Measurements from ENCODE around the gene B3GAT1. TPM values are rescaled to one million over a fixed set of nuclear protein-coding genes. Genes with fewer than 3 reads are reported as not detected.

Gene B3GAT1
- total and polyA plus RNA-seq, 2 donors (not counting 1 experiment from before 2014, with no cell fraction given) = 0.06 TPM; not detected in 1

DNA sequence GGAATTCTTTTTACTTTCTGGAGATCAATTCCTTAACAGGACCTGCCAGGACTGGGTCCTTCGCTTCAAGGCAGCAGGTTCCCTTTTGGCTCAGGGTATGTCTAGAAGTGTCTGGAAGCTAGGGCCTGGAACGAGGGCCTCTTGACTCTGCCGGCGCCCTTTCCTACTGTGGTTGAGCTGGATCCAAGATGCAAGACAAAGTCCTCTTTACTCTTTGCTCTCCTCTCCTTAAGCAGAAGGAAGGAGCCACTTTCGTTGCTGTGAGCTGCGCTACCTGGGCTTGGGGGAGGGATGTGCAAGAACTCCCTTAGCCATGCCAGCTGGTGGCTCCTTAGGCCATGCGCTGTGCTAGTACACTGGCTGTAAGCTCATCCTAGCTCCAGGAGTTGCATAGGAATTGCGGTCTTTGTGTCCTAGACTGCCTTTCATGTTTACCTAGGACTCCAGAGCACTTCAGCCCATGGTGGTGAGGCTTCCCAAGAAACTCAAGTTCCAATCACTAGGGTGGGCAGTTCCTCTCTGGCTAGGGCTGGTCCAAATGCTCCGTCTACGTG is 62.2 kb downstream of the B3GAT1 start:
- H3K4me2 ChIP-seq (replicated peaks; ENCODE audit: low read depth, low read length, poor library complexity, severe bottlenecking) = no peak overlapping the region
- ATAC-seq (ENCODE audit: low read depth) (no peak), DNase-seq (no peak)
- H4K20me1 ChIP-seq (ENCODE audit: control insufficient read depth, insufficient read depth, low read length, poor library complexity, severe bottlenecking) = no peaks in the 10 kb centered on the region
- no peak overlapping the region for H3K9ac ChIP-seq (ENCODE audit: low read length)
- peaks cover 0 to 3% (median 0%) of the 10 kb centered on the region in 3 donors for H3K9me3 ChIP-seq (ENCODE audit: control extremely low read depth in 1 of 3, control insufficient read depth in 2 of 3, insufficient read depth in 1 of 3, low read length in 2 of 3)
- Mint-ChIP-seq H3K9me3 (ENCODE audit: insufficient read depth) (peaks cover 3% of the 10 kb centered on the region), H3K4me3 (no peak overlapping the region), H3K27ac (no peak overlapping the region), H3K4me1 (peaks cover 4% of the 10 kb centered on the region), H3K27me3 (peaks cover 11% of the 10 kb centered on the region)
- H3K36me3 ChIP-seq (replicated peaks in 1 of 2; ENCODE audit: control extremely low read depth in 1 of 2, control insufficient read depth in 1 of 2, extremely low read depth in 1 of 2, insufficient read depth in 2 of 2, low read length in 1 of 2) = no peaks in the 10 kb centered on the region
- no peak overlapping the region for H3K4me3 ChIP-seq (ENCODE audit: control extremely low read depth in 1 of 5, extremely low read depth in 1 of 5, insufficient read depth in 1 of 5, low read depth in 2 of 5, low read length in 4 of 5)
- no peak overlapping the region for H3K27ac ChIP-seq (ENCODE audit: low read length in 2 of 2)
- H2AFZ ChIP-seq (ENCODE audit: insufficient read depth, low read depth, low read length, poor library complexity, severe bottlenecking) = no peak overlapping the region
- no peaks in the 10 kb centered on the region for H3K79me2 ChIP-seq (ENCODE audit: control insufficient read depth, insufficient read depth, low read length)
- CTCF ChIA-PET = no interaction called here
- intact Hi-C loops (cut with micrococcal nuclease) = no loop called here
- H3K27me3 ChIP-seq (replicated peaks in 1 of 4; ENCODE audit: control extremely low read depth in 1 of 4, control insufficient read depth in 3 of 4, insufficient read depth in 4 of 4, low read length in 3 of 4) = no peaks in the 10 kb centered on the region
- POLR2A ChIA-PET = no interaction called here
- no peaks in the 10 kb centered on the region for H3K4me1 ChIP-seq (ENCODE audit: control insufficient read depth in 2 of 2, insufficient read depth in 2 of 2, low read length in 2 of 2)
- no peak for TF ChIP-seq EZH2 (IDR thresholded peaks at IDR 0.05; ENCODE audit: borderline replicate concordance, insufficient read depth, low read depth, low read length, poor library complexity, severe bottlenecking)
- TF ChIP-seq, protein P1, sequence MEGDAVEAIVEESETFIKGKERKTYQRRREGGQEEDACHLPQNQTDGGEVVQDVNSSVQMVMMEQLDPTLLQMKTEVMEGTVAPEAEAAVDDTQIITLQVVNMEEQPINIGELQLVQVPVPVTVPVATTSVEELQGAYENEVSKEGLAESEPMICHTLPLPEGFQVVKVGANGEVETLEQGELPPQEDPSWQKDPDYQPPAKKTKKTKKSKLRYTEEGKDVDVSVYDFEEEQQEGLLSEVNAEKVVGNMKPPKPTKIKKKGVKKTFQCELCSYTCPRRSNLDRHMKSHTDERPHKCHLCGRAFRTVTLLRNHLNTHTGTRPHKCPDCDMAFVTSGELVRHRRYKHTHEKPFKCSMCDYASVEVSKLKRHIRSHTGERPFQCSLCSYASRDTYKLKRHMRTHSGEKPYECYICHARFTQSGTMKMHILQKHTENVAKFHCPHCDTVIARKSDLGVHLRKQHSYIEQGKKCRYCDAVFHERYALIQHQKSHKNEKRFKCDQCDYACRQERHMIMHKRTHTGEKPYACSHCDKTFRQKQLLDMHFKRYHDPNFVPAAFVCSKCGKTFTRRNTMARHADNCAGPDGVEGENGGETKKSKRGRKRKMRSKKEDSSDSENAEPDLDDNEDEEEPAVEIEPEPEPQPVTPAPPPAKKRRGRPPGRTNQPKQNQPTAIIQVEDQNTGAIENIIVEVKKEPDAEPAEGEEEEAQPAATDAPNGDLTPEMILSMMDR (IDR thresholded peaks at IDR 0.05) = no peak
- 92% methylated on average over 9 of the region's 10 CpGs for WGBS (ENCODE audit: insufficient coverage)

DNA sequence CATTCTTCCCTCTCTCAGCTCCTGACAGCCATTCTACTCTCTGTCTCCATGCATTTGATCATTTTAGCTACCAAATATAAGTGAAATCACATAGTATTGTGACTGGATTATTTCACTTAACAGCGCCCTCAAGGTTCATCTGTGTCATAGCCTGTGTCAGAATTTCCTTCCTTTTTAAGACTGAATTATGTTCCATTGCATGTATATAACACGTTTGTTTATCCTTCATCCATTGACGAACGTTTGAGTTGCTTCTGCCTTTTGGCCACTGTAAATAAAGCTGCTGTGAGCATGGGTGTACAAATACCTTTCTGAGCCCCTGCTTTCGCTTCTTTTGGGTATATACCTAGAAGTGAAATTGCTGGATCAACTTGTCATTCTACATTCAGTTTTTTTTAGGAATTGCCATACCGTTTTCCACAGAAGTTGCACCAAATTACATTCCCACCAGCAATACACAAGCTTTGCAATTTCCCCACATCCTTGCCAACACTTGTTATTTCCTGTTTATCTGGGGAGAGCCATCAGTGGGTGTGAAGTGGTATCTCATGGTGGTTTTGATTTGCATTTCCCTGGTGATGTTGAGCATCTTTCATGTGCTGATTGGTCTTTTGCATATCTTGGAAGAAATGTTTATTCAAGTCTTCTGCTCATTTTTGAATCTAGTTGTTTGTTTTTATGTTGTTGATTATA is 62.8 kb downstream of the B3GAT1 start:
- peaks cover 0 to 3% (median 0%) of the 10 kb centered on the region in 3 donors for H3K9me3 ChIP-seq (ENCODE audit: control extremely low read depth in 1 of 3, control insufficient read depth in 2 of 3, insufficient read depth in 1 of 3, low read length in 2 of 3)
- Mint-ChIP-seq H3K4me3 (no peak overlapping the region), H3K4me1 (peaks cover 4% of the 10 kb centered on the region), H3K9me3 (ENCODE audit: insufficient read depth) (peaks cover 3% of the 10 kb centered on the region), H3K27me3 (peaks cover 11% of the 10 kb centered on the region), H3K27ac (no peak overlapping the region)
- no peaks in the 10 kb centered on the region for H3K36me3 ChIP-seq (replicated peaks in 1 of 2; ENCODE audit: control extremely low read depth in 1 of 2, control insufficient read depth in 1 of 2, extremely low read depth in 1 of 2, insufficient read depth in 2 of 2, low read length in 1 of 2)
- ATAC-seq (ENCODE audit: low read depth) (no peak), DNase-seq (no peak)
- H3K4me2 ChIP-seq (replicated peaks; ENCODE audit: low read depth, low read length, poor library complexity, severe bottlenecking) = no peak overlapping the region
- intact Hi-C loops (cut with micrococcal nuclease) = no loop called here
- no peaks in the 10 kb centered on the region for H4K20me1 ChIP-seq (ENCODE audit: control insufficient read depth, insufficient read depth, low read length, poor library complexity, severe bottlenecking)
- H3K4me3 ChIP-seq (ENCODE audit: control extremely low read depth in 1 of 5, extremely low read depth in 1 of 5, insufficient read depth in 1 of 5, low read depth in 2 of 5, low read length in 4 of 5) = no peak overlapping the region
- no peak overlapping the region for H3K9ac ChIP-seq (ENCODE audit: low read length)
- POLR2A ChIA-PET = no interaction called here
- CTCF ChIA-PET = no interaction called here
- H3K79me2 ChIP-seq (ENCODE audit: control insufficient read depth, insufficient read depth, low read length) = no peaks in the 10 kb centered on the region
- no peaks in the 10 kb centered on the region for H3K4me1 ChIP-seq (ENCODE audit: control insufficient read depth in 2 of 2, insufficient read depth in 2 of 2, low read length in 2 of 2)
- H3K27ac ChIP-seq (ENCODE audit: low read length in 2 of 2) = no peak overlapping the region
- no peak for TF ChIP-seq EZH2 (IDR thresholded peaks at IDR 0.05; ENCODE audit: borderline replicate concordance, insufficient read depth, low read depth, low read length, poor library complexity, severe bottlenecking)
- TF ChIP-seq, protein P1 (IDR thresholded peaks at IDR 0.05) = no peak
- no CpG with 5 or more reads among the region's 6 CpGs for WGBS (ENCODE audit: insufficient coverage)
- no peak overlapping the region for H2AFZ ChIP-seq (ENCODE audit: insufficient read depth, low read depth, low read length, poor library complexity, severe bottlenecking)
- no peaks in the 10 kb centered on the region for H3K27me3 ChIP-seq (replicated peaks in 1 of 4; ENCODE audit: control extremely low read depth in 1 of 4, control insufficient read depth in 3 of 4, insufficient read depth in 4 of 4, low read length in 3 of 4)

All from B cell (primary cell).